ENCODE data around the gene PRSS50. TPM values are rescaled to one million over a fixed set of nuclear protein-coding genes. Genes with fewer than 3 reads are reported as not detected.
"Not testable (repeated sequence)": the region's sequence is repeated elsewhere in the genome, so short reads cannot be mapped to it uniquely, and the experiment has no call there.

Gene PRSS50
- total RNA-seq, 5 donors from 2014 or later (not counting 1 experiment from before 2014, with no cell fraction given) = not detected

- DNase-seq; ATAC-seq (replicated peaks in 1 of 4); H3K27ac Mint-ChIP-seq; POLR2A ChIA-PET; H3K36me3 ChIP-seq (ENCODE audit: control insufficient read depth in 2 of 2, extremely low read depth in 1 of 2, insufficient read depth in 1 of 2, low read length in 1 of 2); H3K4me3 ChIP-seq (ENCODE audit: control insufficient read depth in 1 of 2, extremely low read depth in 1 of 2, low read length in 1 of 2); H3K36me3 Mint-ChIP-seq; H3K4me3 Mint-ChIP-seq; H3K4me1 ChIP-seq (ENCODE audit: control insufficient read depth in 1 of 2, extremely low read depth in 1 of 2, insufficient read depth in 2 of 2, low read length in 2 of 2); H3K27ac ChIP-seq (ENCODE audit: low read length); H3K4me1 Mint-ChIP-seq; H3K9me3 Mint-ChIP-seq; H3K9me3 ChIP-seq: not testable (repeated sequence)
- 100% methylated on average over 1 of the region's 3 CpGs for WGBS (ENCODE audit: insufficient coverage)
- H3K27me3 ChIP-seq (replicated peaks in 1 of 2; ENCODE audit: control insufficient read depth in 2 of 2, extremely low read depth in 1 of 2, insufficient read depth in 2 of 2, low read length in 1 of 2) = peaks cover 0 to 30% of the 10 kb centered on the region in 2 experiments
- H3K27me3 Mint-ChIP-seq = peaks cover 3 to 11% of the 10 kb centered on the region in 2 donors
- CTCF ChIA-PET = interaction anchor here in 1 of 2 donors (0.6 kb wide), 1 partner anchor 288 kb away, joined by 3 read pairs; no protein-coding TSS in a partner anchor
Measured at GRCh38 chr3:46739565-46739964, 21.9 kb upstream of the PRSS50 start.

- Mint-ChIP-seq H3K27ac (no peak overlapping the region), H3K27me3 (peaks cover 3 to 11% of the 10 kb centered on the region in 2 donors), H3K9me3 (no peaks in the 10 kb centered on the region), H3K4me1 (no peaks in the 10 kb centered on the region), H3K36me3 (no peaks in the 10 kb centered on the region), H3K4me3 (no peak overlapping the region)
- Histone ChIP-seq H3K4me3 (ENCODE audit: control insufficient read depth in 1 of 2, extremely low read depth in 1 of 2, low read length in 1 of 2) (no peak overlapping the region), H3K36me3 (ENCODE audit: control insufficient read depth in 2 of 2, extremely low read depth in 1 of 2, insufficient read depth in 1 of 2, low read length in 1 of 2) (no peaks in the 10 kb centered on the region), H3K27me3 (replicated peaks in 1 of 2; ENCODE audit: control insufficient read depth in 2 of 2, extremely low read depth in 1 of 2, insufficient read depth in 2 of 2, low read length in 1 of 2) (peaks cover 0 to 38% of the 10 kb centered on the region in 2 experiments), H3K4me1 (ENCODE audit: control insufficient read depth in 1 of 2, extremely low read depth in 1 of 2, insufficient read depth in 2 of 2, low read length in 2 of 2) (no peaks in the 10 kb centered on the region), H3K9me3 (no peaks in the 10 kb centered on the region), H3K27ac (ENCODE audit: low read length) (no peak overlapping the region)
- no CpG with 5 or more reads among the region's 4 CpGs for WGBS (ENCODE audit: insufficient coverage)
- ATAC-seq (replicated peaks in 1 of 4) (no peak), DNase-seq (no peak)
- POLR2A ChIA-PET = interaction anchor here in 1 of 2 donors (0.6 kb wide), 2 partner anchors 17 to 627 kb away, joined by 4 read pairs; no protein-coding TSS in a partner anchor
- CTCF ChIA-PET = no interaction called here
Measured at GRCh38 chr3:46737329-46737731, 19.7 kb upstream of the PRSS50 start.

- no peaks in the 10 kb centered on the region for H3K36me3 Mint-ChIP-seq
- ATAC-seq (replicated peaks in 1 of 4) = no peak
- WGBS (ENCODE audit: insufficient coverage) = 91% methylated on average over 11 of the region's 20 CpGs
- H3K4me1 Mint-ChIP-seq = no peaks in the 10 kb centered on the region
- peaks cover 0 to 38% of the 10 kb centered on the region in 2 experiments for H3K27me3 ChIP-seq (replicated peaks in 1 of 2; ENCODE audit: control insufficient read depth in 2 of 2, extremely low read depth in 1 of 2, insufficient read depth in 2 of 2, low read length in 1 of 2)
- POLR2A ChIA-PET = no interaction called here
- no peak overlapping the region for H3K4me3 Mint-ChIP-seq
- H3K36me3 ChIP-seq (ENCODE audit: control insufficient read depth in 2 of 2, extremely low read depth in 1 of 2, insufficient read depth in 1 of 2, low read length in 1 of 2) = no peaks in the 10 kb centered on the region
- H3K27ac ChIP-seq (ENCODE audit: low read length) = no peak overlapping the region
- no peak for DNase-seq
- no peaks in the 10 kb centered on the region for H3K4me1 ChIP-seq (ENCODE audit: control insufficient read depth in 1 of 2, extremely low read depth in 1 of 2, insufficient read depth in 2 of 2, low read length in 2 of 2)
- H3K9me3 ChIP-seq = no peaks in the 10 kb centered on the region
- peaks cover 3 to 11% of the 10 kb centered on the region in 2 donors for H3K27me3 Mint-ChIP-seq
- CTCF ChIA-PET = no interaction called here
- no peaks in the 10 kb centered on the region for H3K9me3 Mint-ChIP-seq
- no peak overlapping the region for H3K27ac Mint-ChIP-seq
- H3K4me3 ChIP-seq (ENCODE audit: control insufficient read depth in 1 of 2, extremely low read depth in 1 of 2, low read length in 1 of 2) = no peak overlapping the region
Measured at GRCh38 chr3:46736006-46736872, 18.6 kb upstream of the PRSS50 start.

- peaks cover 3 to 11% of the 10 kb centered on the region in 2 donors for H3K27me3 Mint-ChIP-seq
- no peaks in the 10 kb centered on the region for H3K4me1 Mint-ChIP-seq
- H3K27ac Mint-ChIP-seq = no peak overlapping the region
- H3K9me3 ChIP-seq = no peaks in the 10 kb centered on the region
- H3K36me3 Mint-ChIP-seq = no peaks in the 10 kb centered on the region
- no peak overlapping the region for H3K4me3 Mint-ChIP-seq
- no peaks in the 10 kb centered on the region for H3K4me1 ChIP-seq (ENCODE audit: control insufficient read depth in 1 of 2, extremely low read depth in 1 of 2, insufficient read depth in 2 of 2, low read length in 2 of 2)
- POLR2A ChIA-PET = no interaction called here
- H3K4me3 ChIP-seq (ENCODE audit: control insufficient read depth in 1 of 2, extremely low read depth in 1 of 2, low read length in 1 of 2) = no peak overlapping the region
- H3K27me3 ChIP-seq (replicated peaks in 1 of 2; ENCODE audit: control insufficient read depth in 2 of 2, extremely low read depth in 1 of 2, insufficient read depth in 2 of 2, low read length in 1 of 2) = peaks cover 0 to 38% of the 10 kb centered on the region in 2 experiments
- no peaks in the 10 kb centered on the region for H3K36me3 ChIP-seq (ENCODE audit: control insufficient read depth in 2 of 2, extremely low read depth in 1 of 2, insufficient read depth in 1 of 2, low read length in 1 of 2)
- ATAC-seq (replicated peaks in 1 of 4) (no peak), DNase-seq (no peak)
- WGBS (ENCODE audit: insufficient coverage) = 76% methylated on average over 3 of the region's 4 CpGs
- H3K27ac ChIP-seq (ENCODE audit: low read length) = no peak overlapping the region
- CTCF ChIA-PET = no interaction called here
- no peaks in the 10 kb centered on the region for H3K9me3 Mint-ChIP-seq
Measured at GRCh38 chr3:46734773-46735172, 17.1 kb upstream of the PRSS50 start.

- no peak for ATAC-seq (replicated peaks in 1 of 4)
- Histone ChIP-seq H3K27me3 (replicated peaks in 1 of 2; ENCODE audit: control insufficient read depth in 2 of 2, extremely low read depth in 1 of 2, insufficient read depth in 2 of 2, low read length in 1 of 2) (peaks cover 0 to 41% of the 10 kb centered on the region in 2 experiments), H3K27ac (ENCODE audit: low read length) (no peak overlapping the region), H3K36me3 (ENCODE audit: control insufficient read depth in 2 of 2, extremely low read depth in 1 of 2, insufficient read depth in 1 of 2, low read length in 1 of 2) (no peaks in the 10 kb centered on the region), H3K4me3 (ENCODE audit: control insufficient read depth in 1 of 2, extremely low read depth in 1 of 2, low read length in 1 of 2) (no peak overlapping the region), H3K4me1 (ENCODE audit: control insufficient read depth in 1 of 2, extremely low read depth in 1 of 2, insufficient read depth in 2 of 2, low read length in 2 of 2) (no peaks in the 10 kb centered on the region), H3K9me3 (no peaks in the 10 kb centered on the region)
- peak in 1 of 35 experiments; percentile 0 for DNase-seq
- ChIA-PET POLR2A (no interaction called here), CTCF (no interaction called here)
- whole genome bisulfite sequencing (ENCODE audit: insufficient coverage) = 73% methylated on average over 4 of the region's 9 CpGs
- H3K27ac Mint-ChIP-seq = no peak overlapping the region
- no peak overlapping the region for H3K4me3 Mint-ChIP-seq
- H3K9me3 Mint-ChIP-seq = no peaks in the 10 kb centered on the region
- H3K36me3 Mint-ChIP-seq = no peaks in the 10 kb centered on the region
- H3K4me1 Mint-ChIP-seq = no peaks in the 10 kb centered on the region
- H3K27me3 Mint-ChIP-seq = peaks cover 3 to 16% of the 10 kb centered on the region in 2 donors
Measured at GRCh38 chr3:46733026-46733800, 15.5 kb upstream of the PRSS50 start.

GRCh38 chr3:46731795-46732194 lies 14.1 kb upstream of the PRSS50 start:
- ATAC-seq (replicated peaks in 1 of 4) (no peak), DNase-seq (no peak)
- ChIA-PET POLR2A (no interaction called here), CTCF (no interaction called here)
- peaks cover 0 to 35% of the 10 kb centered on the region in 2 experiments for H3K27me3 ChIP-seq (replicated peaks in 1 of 2; ENCODE audit: control insufficient read depth in 2 of 2, extremely low read depth in 1 of 2, insufficient read depth in 2 of 2, low read length in 1 of 2)
- no peaks in the 10 kb centered on the region for H3K4me1 ChIP-seq (ENCODE audit: control insufficient read depth in 1 of 2, extremely low read depth in 1 of 2, insufficient read depth in 2 of 2, low read length in 2 of 2)
- no peaks in the 10 kb centered on the region for H3K36me3 ChIP-seq (ENCODE audit: control insufficient read depth in 2 of 2, extremely low read depth in 1 of 2, insufficient read depth in 1 of 2, low read length in 1 of 2)
- H3K36me3 Mint-ChIP-seq = no peaks in the 10 kb centered on the region
- no peak overlapping the region for H3K27ac Mint-ChIP-seq
- peaks cover under 1 to 16% of the 10 kb centered on the region in 2 donors for H3K27me3 Mint-ChIP-seq
- H3K4me3 ChIP-seq (ENCODE audit: control insufficient read depth in 1 of 2, extremely low read depth in 1 of 2, low read length in 1 of 2) = no peak overlapping the region
- no peak overlapping the region for H3K27ac ChIP-seq (ENCODE audit: low read length)
- WGBS (ENCODE audit: insufficient coverage) = 100% methylated on average over 1 of the region's 3 CpGs
- H3K9me3 ChIP-seq = no peaks in the 10 kb centered on the region
- H3K4me3 Mint-ChIP-seq = no peak overlapping the region
- no peaks in the 10 kb centered on the region for H3K9me3 Mint-ChIP-seq
- H3K4me1 Mint-ChIP-seq = no peaks in the 10 kb centered on the region
